ENCODE data around the gene SEMA3D. TPM values are rescaled to one million over a fixed set of nuclear protein-coding genes. Genes with fewer than 3 reads are reported as not detected.

The SEMA3D gene
- total RNA-seq, 1 donor from 2014 or later, result 13.6 TPM

DNA sequence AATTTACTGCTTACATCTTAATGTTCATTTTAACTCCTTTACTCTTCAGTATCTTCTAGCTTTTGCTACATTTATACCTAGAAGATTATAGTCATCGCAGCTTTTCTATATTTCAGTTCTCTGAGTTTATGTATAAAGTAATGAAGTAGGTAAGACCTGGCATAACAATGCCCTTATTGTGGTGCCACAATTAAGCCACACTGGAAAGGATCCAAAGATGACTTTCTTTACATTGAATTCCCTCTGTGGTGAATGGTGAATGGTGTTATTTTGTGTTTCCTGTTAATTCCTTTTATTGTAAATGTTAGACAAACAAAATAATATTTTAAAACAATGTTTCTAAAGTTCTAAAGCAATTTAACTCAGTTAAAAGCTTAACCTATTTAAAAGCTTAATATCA, 36.2 kb downstream of the SEMA3D start:
- intact Hi-C loops (cut with DNase I), result no loop called here
- no peak for ATAC-seq
- Histone ChIP-seq H3K4me1 (no peaks in the 10 kb centered on the region), H3K36me3 (no peaks in the 10 kb centered on the region), H3K4me3 (no peak overlapping the region), H3K9me3 (no peaks in the 10 kb centered on the region), H3K27me3 (no peaks in the 10 kb centered on the region), H3K27ac (no peak overlapping the region)
- TF ChIP-seq, protein P1, sequence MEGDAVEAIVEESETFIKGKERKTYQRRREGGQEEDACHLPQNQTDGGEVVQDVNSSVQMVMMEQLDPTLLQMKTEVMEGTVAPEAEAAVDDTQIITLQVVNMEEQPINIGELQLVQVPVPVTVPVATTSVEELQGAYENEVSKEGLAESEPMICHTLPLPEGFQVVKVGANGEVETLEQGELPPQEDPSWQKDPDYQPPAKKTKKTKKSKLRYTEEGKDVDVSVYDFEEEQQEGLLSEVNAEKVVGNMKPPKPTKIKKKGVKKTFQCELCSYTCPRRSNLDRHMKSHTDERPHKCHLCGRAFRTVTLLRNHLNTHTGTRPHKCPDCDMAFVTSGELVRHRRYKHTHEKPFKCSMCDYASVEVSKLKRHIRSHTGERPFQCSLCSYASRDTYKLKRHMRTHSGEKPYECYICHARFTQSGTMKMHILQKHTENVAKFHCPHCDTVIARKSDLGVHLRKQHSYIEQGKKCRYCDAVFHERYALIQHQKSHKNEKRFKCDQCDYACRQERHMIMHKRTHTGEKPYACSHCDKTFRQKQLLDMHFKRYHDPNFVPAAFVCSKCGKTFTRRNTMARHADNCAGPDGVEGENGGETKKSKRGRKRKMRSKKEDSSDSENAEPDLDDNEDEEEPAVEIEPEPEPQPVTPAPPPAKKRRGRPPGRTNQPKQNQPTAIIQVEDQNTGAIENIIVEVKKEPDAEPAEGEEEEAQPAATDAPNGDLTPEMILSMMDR (IDR thresholded peaks at IDR 0.05), result no peak
- no peak for DNase-seq

GRCh38 chr7:85144771-85145170, 42.1 kb downstream of the SEMA3D start:
- no peak for DNase-seq
- H3K4me1 ChIP-seq, result no peaks in the 10 kb centered on the region
- H3K27ac ChIP-seq, result no peak overlapping the region
- H3K4me3 ChIP-seq, result no peak overlapping the region
- TF ChIP-seq, protein P1 (IDR thresholded peaks at IDR 0.05), result no peak
- H3K36me3 ChIP-seq, result no peaks in the 10 kb centered on the region
- no peaks in the 10 kb centered on the region for H3K27me3 ChIP-seq
- no peaks in the 10 kb centered on the region for H3K9me3 ChIP-seq
- intact Hi-C loops (cut with DNase I), result no loop called here
- no peak for ATAC-seq

DNA sequence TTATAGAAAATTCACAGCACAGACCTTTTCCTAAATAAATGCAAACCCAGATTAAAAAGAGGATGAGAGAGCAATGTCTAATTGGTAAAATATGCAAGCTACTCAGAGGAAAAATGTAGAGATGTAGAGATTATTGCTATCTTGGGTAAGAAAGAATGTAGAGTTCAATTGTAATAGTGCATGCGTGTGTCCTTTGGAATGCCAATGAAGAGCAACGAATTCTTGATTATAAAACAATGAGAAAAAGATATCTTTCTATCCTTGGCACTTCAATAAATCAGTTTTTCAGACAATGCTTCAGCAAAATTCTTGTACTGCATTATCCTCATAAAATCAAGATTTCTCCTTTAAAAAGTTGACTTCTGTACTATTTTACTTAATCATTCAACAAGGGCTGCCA, 50.9 kb downstream of the SEMA3D start:
- intact Hi-C loops (cut with DNase I), result no loop called here
- Histone ChIP-seq H3K27ac (no peak overlapping the region), H3K36me3 (no peaks in the 10 kb centered on the region), H3K27me3 (no peaks in the 10 kb centered on the region), H3K4me1 (no peaks in the 10 kb centered on the region), H3K4me3 (no peak overlapping the region), H3K9me3 (no peaks in the 10 kb centered on the region)
- TF ChIP-seq, protein P1 (IDR thresholded peaks at IDR 0.05), result no peak
- no peak for ATAC-seq
- DNase-seq, result no peak

DNA sequence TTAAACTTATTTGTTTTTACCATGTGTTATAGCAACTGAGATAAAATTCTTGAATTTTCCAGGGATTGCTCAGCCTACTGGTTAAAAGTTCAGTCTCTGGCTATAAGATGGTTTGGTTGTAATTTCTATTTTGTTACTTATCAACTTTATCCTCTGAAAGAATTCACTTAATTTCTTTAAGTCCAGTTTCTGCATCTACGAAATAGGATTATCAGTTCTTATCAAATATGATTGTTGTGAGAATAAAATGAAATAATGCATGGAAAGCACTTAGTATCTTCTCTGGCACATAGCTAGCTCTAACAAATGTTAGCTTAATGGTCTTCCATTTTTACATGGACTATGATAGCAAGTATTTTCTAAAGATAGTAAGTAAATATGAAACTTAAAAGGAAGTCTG, 53.3 kb downstream of the SEMA3D start:
- no peak overlapping the region for H3K27ac ChIP-seq
- no peaks in the 10 kb centered on the region for H3K4me1 ChIP-seq
- H3K9me3 ChIP-seq, result no peaks in the 10 kb centered on the region
- ATAC-seq, result no peak
- TF ChIP-seq, protein P1 (IDR thresholded peaks at IDR 0.05), result no peak
- no peak overlapping the region for H3K4me3 ChIP-seq
- DNase-seq, result no peak
- intact Hi-C loops (cut with DNase I), result no loop called here
- H3K27me3 ChIP-seq, result no peaks in the 10 kb centered on the region
- no peaks in the 10 kb centered on the region for H3K36me3 ChIP-seq

DNA sequence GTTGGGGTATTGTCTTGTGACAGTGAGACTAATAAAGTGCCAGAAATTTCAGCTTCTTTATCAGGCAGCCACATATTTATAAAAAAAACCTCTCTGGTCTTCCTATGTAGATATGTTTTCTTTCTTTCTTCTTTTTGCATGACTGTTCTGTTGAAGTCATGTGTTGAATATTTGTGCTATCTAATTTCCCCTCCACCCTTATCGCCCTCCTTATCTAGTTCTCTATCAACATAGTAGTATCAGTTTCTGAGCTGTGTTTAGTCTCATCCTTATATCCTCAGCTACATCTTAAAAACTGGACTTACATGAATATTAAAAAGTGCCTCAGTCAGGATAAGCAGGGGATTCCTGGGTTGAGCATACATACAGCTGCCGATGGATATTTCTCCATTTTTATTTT, 53.9 kb downstream of the SEMA3D start:
- no peaks in the 10 kb centered on the region for H3K4me1 ChIP-seq
- DNase-seq (no peak), ATAC-seq (no peak)
- TF ChIP-seq, protein P1 (IDR thresholded peaks at IDR 0.05), result no peak
- intact Hi-C loops (cut with DNase I), result no loop called here
- no peak overlapping the region for H3K4me3 ChIP-seq
- no peaks in the 10 kb centered on the region for H3K36me3 ChIP-seq
- no peak overlapping the region for H3K27ac ChIP-seq
- H3K27me3 ChIP-seq, result no peaks in the 10 kb centered on the region
- H3K9me3 ChIP-seq, result no peaks in the 10 kb centered on the region

DNA sequence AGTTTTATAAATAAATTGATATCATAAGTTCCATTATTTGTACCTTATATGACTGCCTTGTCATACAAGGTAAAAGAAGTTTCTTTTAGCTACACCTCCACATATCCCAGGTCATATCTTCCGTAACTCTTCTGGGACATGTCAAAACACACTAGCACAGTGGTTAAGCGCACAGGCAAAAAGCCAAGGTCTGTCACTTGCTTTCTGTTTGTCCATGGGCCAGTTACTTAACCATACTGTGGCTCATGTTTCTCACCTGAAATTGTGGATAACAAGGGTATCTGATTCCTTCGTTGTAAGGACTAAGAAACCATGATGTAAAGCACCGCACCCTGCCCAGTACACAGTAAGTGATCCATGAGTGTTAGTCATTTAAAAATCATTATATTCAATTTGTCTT, 56.2 kb downstream of the SEMA3D start:
- TF ChIP-seq, protein P1 (IDR thresholded peaks at IDR 0.05), result no peak
- Histone ChIP-seq H3K4me3 (no peak overlapping the region), H3K27ac (no peak overlapping the region), H3K27me3 (no peaks in the 10 kb centered on the region), H3K9me3 (no peaks in the 10 kb centered on the region), H3K4me1 (no peaks in the 10 kb centered on the region), H3K36me3 (no peaks in the 10 kb centered on the region)
- no peak for ATAC-seq
- intact Hi-C loops (cut with DNase I), result no loop called here
- no peak for DNase-seq
